Ovary (tissue), 9 donors: ENCODE results near the gene MAN2A2. TPM values are rescaled to one million over a fixed set of nuclear protein-coding genes. Genes with fewer than 3 reads are reported as not detected.

Experiments used
- DNase-seq, 5 donors: peaks; one replicate each; pipeline ENCODE4 v3.0.0-alpha.2; 2019 to 2020
- H3K27ac ChIP-seq, 2 donors: fragments of 200-600 bp; one replicate each; pipeline versions ENCODE4 v1.5.1 to v1.8.0; 2019 to 2022
- H3K27me3 ChIP-seq: fragments of 200-600 bp; one replicate; pipeline ENCODE4 v1.8.0; 2022
- H3K36me3 ChIP-seq: fragments of 200-600 bp; sonication (generic); one replicate; pipeline ENCODE4 v1.5.1; 2019
- H3K4me1 ChIP-seq: one replicate; pipeline ENCODE4 v1.8.1; 2013; ENCODE audit warnings: mild to moderate bottlenecking, moderate library complexity; ENCODE audit not compliant: insufficient read depth
- H3K4me3 ChIP-seq: fragments of 200-600 bp; sonication (generic); one replicate; pipeline ENCODE4 v1.5.1; 2017
- H3K9me3 ChIP-seq, 2 donors: fragments of 200-600 bp in 1 of 2; sonication (generic) in 1 of 2; one replicate each; pipeline versions ENCODE4 v1.5.1 to v1.8.1; 2013 to 2019; ENCODE audit warnings: mild to moderate bottlenecking in 1 of 2, moderate library complexity in 1 of 2
- CTCF ChIP-seq, 3 donors: fragments of 450-650 bp in 2 of 3; fragments of 200-600 bp in 1 of 3; IDR thresholded peaks; one replicate each; pipeline versions ENCODE4 v1.5.1 to v1.8.0; 2016 to 2022; ENCODE audit warnings: antibody characterized with exemption in 3 of 3, mild to moderate bottlenecking in 1 of 3
- EP300 ChIP-seq: sonication (generic); formaldehyde crosslinking; IDR thresholded peaks from one replicate; pipeline ENCODE4 v1.6.1; 2017; ENCODE audit warnings: antibody characterized with exemption
- POLR2A ChIP-seq: fragments of 450-650 bp; IDR thresholded peaks from one replicate; pipeline ENCODE4 v1.6.1; 2017; ENCODE audit warnings: antibody characterized with exemption, mild to moderate bottlenecking, moderate library complexity
- WGBS, 3 donors: extraction: QIAGEN DNeasy Blood & Tissue Kit in 1 of 3; methylation state at CpG; one replicate each; pipeline versions ENCODE4 v1.1.5 to v1.1.7; 2013 to 2017; 5-methylcytosine and 5-hydroxymethylcytosine counted together
- intact Hi-C, 4 donors: fragments of 100-400 bp; cut with DNase I; formaldehyde crosslinking; loops; one replicate each; pipeline versions ENCODE4 v1.11.0 to v1.15.1; 2022 to 2023
- polyA plus RNA-seq, 2 donors: library from polyadenylated mRNA; stranded (reverse); fragments of 200-250 nt in 1 of 2; fragments of 350-450 nt in 1 of 2; fragmentation: Illumina TruSeq in 1 of 2; extraction: RNeasy Lipid Tissue Mini Kit (QIAGEN cat#74804) in 1 of 2; gene quantifications; one replicate each; pipeline ENCODE4 v1.2.3, GENCODE V29; 2013 to 2014
- total RNA-seq, 7 donors: library from RNA; depleted of rRNA in 2 of 7; stranded (reverse); fragments of >200 nt in 2 of 7; fragmentation: NEBNext Ultra II Directional in 3 of 7; extraction: Animal tissue kit (Norgen Biotek cat#: 25700) in 3 of 7; gene quantifications; one replicate each; pipeline versions ENCODE4 v1.1.0 to v1.2.4, GENCODE V29; 2016 to 2023
- donor health status: DM: no; HTN: no; CAD: no; lungs with moderate emphysema.
- donor health status: DM: no; HTN: no; CAD: no.
- donor health status: Bipolar disorder and iron deficiency.
- donor health status: DM: yes; HTN: yes; CAD: no.
- donor health status: DM: no; HTN: no; CAD: no.
- donor health status: DM: yes; HTN: yes; CAD: no.

Gene MAN2A2
- total and polyA plus RNA-seq, 9 donors, result 25.3 to 66.5 (median 31.2) TPM

- no peaks in the 10 kb centered on the region for H3K36me3 ChIP-seq
- intact Hi-C loops, result loop anchor here in 1 of 4 donors (10.0 kb wide), 1 partner anchor 163 kb away; the partner anchor contains the start of gene BLM
- H3K27ac ChIP-seq, result no peak overlapping the region
- WGBS, 3 donors, result 90 to 92% (median 91%) methylated on average over 14 of the region's 14 CpGs
- H3K4me1 ChIP-seq, result peaks cover 4% of the 10 kb centered on the region
- H3K9me3 ChIP-seq, result no peaks in the 10 kb centered on the region
- H3K27me3 ChIP-seq, result no peaks in the 10 kb centered on the region
- peak in 1 of 5 donors; percentile 19 for DNase-seq
- no peak overlapping the region for H3K4me3 ChIP-seq
- TF ChIP-seq CTCF (IDR thresholded peaks at IDR 0.05) (no peak), POLR2A (no peak), EP300 (no peak)
Measured at GRCh38 chr15:90877996-90878395, 25.1 kb upstream of the MAN2A2 start.

- intact Hi-C loops, result loop anchor here in 1 of 4 donors (10.0 kb wide), 1 partner anchor 164 kb away; the partner anchor contains the start of gene BLM
- no peak for TF ChIP-seq CTCF (IDR thresholded peaks at IDR 0.05)
- TF ChIP-seq EP300, result no peak
- no peak for TF ChIP-seq POLR2A
- no peaks in the 10 kb centered on the region for H3K27me3 ChIP-seq
- peak in 1 of 5 donors; percentile 19 for DNase-seq
- WGBS, 3 donors, result 87 to 97% (median 87%) methylated on average over 14 to 15 of the region's 15 CpGs
- no peaks in the 10 kb centered on the region for H3K9me3 ChIP-seq
- H3K4me1 ChIP-seq, result peaks cover under 1% of the 10 kb centered on the region
- no peaks in the 10 kb centered on the region for H3K36me3 ChIP-seq
- no peak overlapping the region for H3K4me3 ChIP-seq
- H3K27ac ChIP-seq, result no peak overlapping the region
Measured at GRCh38 chr15:90878660-90879059, 24.4 kb upstream of the MAN2A2 start.

GRCh38 chr15:90879730-90880366 is 23.3 kb upstream of the MAN2A2 start:
- peaks cover 2% of the 10 kb centered on the region for H3K4me1 ChIP-seq
- TF ChIP-seq EP300 (no peak), CTCF (IDR thresholded peaks at IDR 0.05) (no peak), POLR2A (no peak)
- 92 to 95% (median 93%) methylated on average over 33 to 35 of the region's 35 CpGs for WGBS, 3 donors
- DNase-seq, result peak in 1 of 5 donors; percentile 26
- no peaks in the 10 kb centered on the region for H3K9me3 ChIP-seq
- H3K27me3 ChIP-seq, result no peaks in the 10 kb centered on the region
- no peaks in the 10 kb centered on the region for H3K36me3 ChIP-seq
- H3K4me3 ChIP-seq, result no peak overlapping the region
- H3K27ac ChIP-seq, result no peak overlapping the region
- intact Hi-C loops, result loop anchor here in 2 of 4 donors (5.0 to 10.0 kb wide), 2 partner anchors 165 to 233 kb away; partner anchors contain the start of gene BLM (in 1 of the 2)

GRCh38 chr15:90880381-90881145 is 22.5 kb upstream of the MAN2A2 start:
- WGBS, 3 donors, result 86 to 90% (median 88%) methylated on average over 16 of the region's 16 CpGs
- Histone ChIP-seq H3K9me3 (no peaks in the 10 kb centered on the region), H3K27ac (no peak overlapping the region), H3K27me3 (no peaks in the 10 kb centered on the region), H3K4me1 (peaks cover 6% of the 10 kb centered on the region), H3K4me3 (no peak overlapping the region), H3K36me3 (no peaks in the 10 kb centered on the region)
- TF ChIP-seq POLR2A, result no peak
- no peak for TF ChIP-seq EP300
- TF ChIP-seq CTCF (IDR thresholded peaks at IDR 0.05), result no peak
- intact Hi-C loops, result loop anchor here in 1 of 4 donors (5.0 kb wide), 1 partner anchor 233 kb away; no protein-coding TSS in a partner anchor
- DNase-seq, result peak in 2 of 5 donors; percentile 18 to 25
